NT2/D1 (cell line): ENCODE results near the gene CEP76.

ENCODE experiments used
- DNase-seq: peaks from one replicate; pipeline ENCODE4 v3.0.0-alpha.2; 2011; ENCODE audit warnings: low read depth, low spot score
- H3K27me3 ChIP-seq: 2 replicates; pipeline ENCODE4 v1.6.0; 2011; ENCODE audit warnings: mild to moderate bottlenecking; ENCODE audit not compliant: insufficient read length, insufficient read depth
- H3K36me3 ChIP-seq: 2 replicates; pipeline ENCODE4 v1.6.1; 2011; ENCODE audit warnings: mild to moderate bottlenecking, low read length, mixed read lengths; ENCODE audit not compliant: insufficient read depth, insufficient read length
- H3K4me1 ChIP-seq: 2 replicates; pipeline ENCODE4 v1.5.1; 2011; ENCODE audit not compliant: insufficient read depth, insufficient read length
- H3K4me3 ChIP-seq: 2 replicates; pipeline ENCODE4 v1.5.1; 2011; ENCODE audit warnings: low read depth; ENCODE audit not compliant: insufficient read length
- H3K9ac ChIP-seq: 2 replicates; pipeline ENCODE4 v1.6.0; 2011; ENCODE audit warnings: low read depth; ENCODE audit not compliant: insufficient read length
- H3K9me3 ChIP-seq: 2 replicates; pipeline ENCODE4 v1.5.1; 2011; ENCODE audit warnings: mild to moderate bottlenecking, low read length; ENCODE audit not compliant: insufficient read depth
- SUZ12 ChIP-seq: IDR thresholded peaks from 2 replicates; pipeline ENCODE4 v1.6.1; 2011; ENCODE audit not compliant: insufficient read length, insufficient read depth; ENCODE audit errors: extremely low read depth
- YY1 ChIP-seq: IDR thresholded peaks from 2 replicates; pipeline ENCODE4 v1.6.1; 2011; ENCODE audit not compliant: insufficient read length, insufficient read depth
- ZNF274 ChIP-seq: IDR thresholded peaks from 2 replicates; pipeline ENCODE4 v1.6.1; 2011; ENCODE audit warnings: mild to moderate bottlenecking, low read depth, low read length

Gene CEP76

GRCh38 chr18:12748671-12749070 lies 46.1 kb upstream of the CEP76 start:
- H3K9me3 ChIP-seq, result no peaks in the 10 kb centered on the region
- no peak for DNase-seq
- H3K4me3 ChIP-seq, result no peak overlapping the region
- H3K27me3 ChIP-seq, result no peaks in the 10 kb centered on the region
- no peak overlapping the region for H3K9ac ChIP-seq
- no peaks in the 10 kb centered on the region for H3K36me3 ChIP-seq
- no peaks in the 10 kb centered on the region for H3K4me1 ChIP-seq
- TF ChIP-seq YY1, result no peak
- TF ChIP-seq ZNF274, result no peak

GRCh38 chr18:12747530-12748315 lies 45.2 kb upstream of the CEP76 start:
- no peak for DNase-seq
- Histone ChIP-seq H3K36me3 (no peaks in the 10 kb centered on the region), H3K4me3 (no peak overlapping the region), H3K4me1 (no peaks in the 10 kb centered on the region), H3K27me3 (no peaks in the 10 kb centered on the region), H3K9ac (no peak overlapping the region), H3K9me3 (no peaks in the 10 kb centered on the region)
- TF ChIP-seq ZNF274 (no peak), SUZ12 (no peak), YY1 (no peak)

- Histone ChIP-seq H3K36me3 (no peaks in the 10 kb centered on the region), H3K27me3 (no peaks in the 10 kb centered on the region), H3K9ac (no peak overlapping the region), H3K9me3 (no peaks in the 10 kb centered on the region), H3K4me3 (no peak overlapping the region), H3K4me1 (no peaks in the 10 kb centered on the region)
- no peak for DNase-seq
- TF ChIP-seq SUZ12, result no peak
- no peak for TF ChIP-seq ZNF274
- no peak for TF ChIP-seq YY1
Observed at GRCh38 chr18:12745095-12745795, 42.7 kb upstream of the CEP76 start.

GRCh38 chr18:12744103-12744502 lies 41.6 kb upstream of the CEP76 start:
- Histone ChIP-seq H3K36me3 (no peaks in the 10 kb centered on the region), H3K27me3 (no peaks in the 10 kb centered on the region), H3K9ac (no peak overlapping the region), H3K4me3 (no peak overlapping the region), H3K9me3 (no peaks in the 10 kb centered on the region), H3K4me1 (no peaks in the 10 kb centered on the region)
- DNase-seq, result no peak
- no peak for TF ChIP-seq YY1
- TF ChIP-seq SUZ12, result no peak
- TF ChIP-seq ZNF274, result no peak

- H3K36me3 ChIP-seq, result no peaks in the 10 kb centered on the region
Observed at GRCh38 chr18:12742453-12742852, 39.9 kb upstream of the CEP76 start.

GRCh38 chr18:12741351-12741750 lies 38.8 kb upstream of the CEP76 start:
- H3K9ac ChIP-seq, result no peak overlapping the region
- H3K4me3 ChIP-seq, result no peak overlapping the region
- no peaks in the 10 kb centered on the region for H3K9me3 ChIP-seq
- no peaks in the 10 kb centered on the region for H3K4me1 ChIP-seq
- H3K36me3 ChIP-seq, result no peaks in the 10 kb centered on the region
- H3K27me3 ChIP-seq, result no peaks in the 10 kb centered on the region
- TF ChIP-seq YY1 (no peak), ZNF274 (no peak), SUZ12 (no peak)
- no peak for DNase-seq

More at GRCh38 chr18:12742453-12742852, 39.9 kb upstream of the CEP76 start:
- TF ChIP-seq SUZ12 (no peak), ZNF274 (no peak), YY1 (no peak)
- Histone ChIP-seq H3K9me3 (no peaks in the 10 kb centered on the region), H3K9ac (no peak overlapping the region), H3K4me1 (no peaks in the 10 kb centered on the region), H3K4me3 (no peak overlapping the region), H3K27me3 (no peaks in the 10 kb centered on the region)
- no peak for DNase-seq

GRCh38 chr18:12737243-12737902 lies 34.9 kb upstream of the CEP76 start:
- TF ChIP-seq SUZ12, result no peak
- no peak for TF ChIP-seq ZNF274
- TF ChIP-seq YY1, result no peak
- no peak for DNase-seq
- Histone ChIP-seq H3K9me3 (no peaks in the 10 kb centered on the region), H3K4me1 (no peaks in the 10 kb centered on the region), H3K9ac (no peak overlapping the region), H3K36me3 (no peaks in the 10 kb centered on the region), H3K27me3 (no peaks in the 10 kb centered on the region), H3K4me3 (no peak overlapping the region)
